ENCODE data around the gene XDH. TPM values are rescaled to one million over a fixed set of nuclear protein-coding genes. Genes with fewer than 3 reads are reported as not detected.

The XDH gene
- total RNA-seq, 1 experiment from 2014 or later, result 1.4 TPM

DNA sequence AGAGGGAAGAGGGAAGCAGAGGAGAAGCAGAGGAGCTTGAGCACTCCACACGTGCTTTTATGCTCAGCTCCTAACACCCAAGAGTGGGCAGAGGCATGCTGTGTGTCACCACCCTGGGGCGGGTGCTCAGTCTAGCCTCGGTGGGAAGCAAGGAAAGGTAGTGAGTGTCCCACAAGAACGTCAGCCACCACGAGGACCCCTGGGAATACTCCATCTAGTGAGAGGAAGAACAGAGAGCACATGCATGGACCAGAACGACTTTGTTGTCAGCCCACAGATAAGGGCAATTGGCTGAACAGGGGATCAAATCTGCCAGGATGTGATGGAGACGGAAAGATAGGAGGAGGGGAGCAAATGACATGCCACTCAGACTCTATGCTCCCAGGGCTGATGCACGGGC lies 83.4 kb downstream of the XDH start:
- CTCF ChIA-PET, result interaction anchor here (2.4 kb wide), 1 partner anchor 620 kb away, joined by 7 read pairs; no protein-coding TSS in a partner anchor
- Histone ChIP-seq H3K4me1 (no peaks in the 10 kb centered on the region), H3K4me3 (ENCODE audit: low read depth, low read length) (no peak overlapping the region), H3K27me3 (replicated peaks; ENCODE audit: control insufficient read depth, insufficient read depth, low read length) (no peaks in the 10 kb centered on the region; the same call in 1 of the 2 replicates), H3K36me3 (ENCODE audit: control insufficient read depth, insufficient read depth, low read length) (no peaks in the 10 kb centered on the region), H3K9me3 (no peaks in the 10 kb centered on the region)
- Mint-ChIP-seq H3K4me1 (ENCODE audit: low read depth, unreplicated experiment) (no peaks in the 10 kb centered on the region), H3K36me3 (ENCODE audit: insufficient read depth, unreplicated experiment) (no peaks in the 10 kb centered on the region), H3K9me3 (ENCODE audit: unreplicated experiment) (no peaks in the 10 kb centered on the region), H3K27me3 (ENCODE audit: insufficient read depth, unreplicated experiment) (no peaks in the 10 kb centered on the region), H3K4me3 (ENCODE audit: unreplicated experiment) (no peak overlapping the region), H3K27ac (ENCODE audit: unreplicated experiment) (no peak overlapping the region)
- intact Hi-C loops (cut with micrococcal nuclease; ENCODE audit: unreplicated experiment), result no loop called here
- no TSS peak for BruUV-seq (replicated peaks)
- DNase-seq, result no peak
- POLR2A ChIA-PET, result no interaction called here
- TF ChIP-seq, protein P1, sequence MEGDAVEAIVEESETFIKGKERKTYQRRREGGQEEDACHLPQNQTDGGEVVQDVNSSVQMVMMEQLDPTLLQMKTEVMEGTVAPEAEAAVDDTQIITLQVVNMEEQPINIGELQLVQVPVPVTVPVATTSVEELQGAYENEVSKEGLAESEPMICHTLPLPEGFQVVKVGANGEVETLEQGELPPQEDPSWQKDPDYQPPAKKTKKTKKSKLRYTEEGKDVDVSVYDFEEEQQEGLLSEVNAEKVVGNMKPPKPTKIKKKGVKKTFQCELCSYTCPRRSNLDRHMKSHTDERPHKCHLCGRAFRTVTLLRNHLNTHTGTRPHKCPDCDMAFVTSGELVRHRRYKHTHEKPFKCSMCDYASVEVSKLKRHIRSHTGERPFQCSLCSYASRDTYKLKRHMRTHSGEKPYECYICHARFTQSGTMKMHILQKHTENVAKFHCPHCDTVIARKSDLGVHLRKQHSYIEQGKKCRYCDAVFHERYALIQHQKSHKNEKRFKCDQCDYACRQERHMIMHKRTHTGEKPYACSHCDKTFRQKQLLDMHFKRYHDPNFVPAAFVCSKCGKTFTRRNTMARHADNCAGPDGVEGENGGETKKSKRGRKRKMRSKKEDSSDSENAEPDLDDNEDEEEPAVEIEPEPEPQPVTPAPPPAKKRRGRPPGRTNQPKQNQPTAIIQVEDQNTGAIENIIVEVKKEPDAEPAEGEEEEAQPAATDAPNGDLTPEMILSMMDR (IDR thresholded peaks at IDR 0.05; ENCODE audit: insufficient read depth in 1 of 2, low read depth in 1 of 2, low read length in 1 of 2, severe bottlenecking in 1 of 2, unreplicated experiment in 1 of 2), result no peak

DNA sequence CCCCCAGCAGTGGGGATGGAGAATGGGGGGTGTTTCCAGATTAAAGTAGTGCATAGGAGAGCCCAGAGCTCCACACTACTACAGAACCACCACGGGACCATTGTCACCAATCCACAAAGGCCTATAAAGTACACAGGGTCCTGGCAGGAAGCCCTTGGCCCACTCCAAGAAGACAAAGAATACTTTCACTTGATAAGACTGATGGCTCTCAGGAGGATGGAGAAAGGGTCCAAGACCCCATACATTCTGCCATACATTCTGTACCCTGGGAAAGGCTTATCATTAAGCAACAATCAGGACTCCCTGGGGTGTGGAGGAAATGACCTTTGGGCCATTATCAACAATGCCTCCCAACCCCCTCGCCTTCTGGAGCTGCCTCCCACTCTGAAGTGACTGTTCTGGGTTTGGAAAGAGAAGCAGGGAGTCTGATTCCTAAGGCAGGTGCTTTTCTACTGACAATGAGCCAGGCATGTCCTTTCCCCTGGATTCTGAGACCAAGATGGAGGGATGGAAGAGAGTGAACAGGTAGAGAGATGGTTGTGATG lies 85.4 kb downstream of the XDH start:
- no peak overlapping the region for H3K4me3 ChIP-seq (ENCODE audit: low read depth, low read length)
- Mint-ChIP-seq H3K27me3 (ENCODE audit: insufficient read depth, unreplicated experiment) (no peaks in the 10 kb centered on the region), H3K4me3 (ENCODE audit: unreplicated experiment) (no peak overlapping the region), H3K36me3 (ENCODE audit: insufficient read depth, unreplicated experiment) (no peaks in the 10 kb centered on the region), H3K27ac (ENCODE audit: unreplicated experiment) (no peak overlapping the region), H3K4me1 (ENCODE audit: low read depth, unreplicated experiment) (no peaks in the 10 kb centered on the region), H3K9me3 (ENCODE audit: unreplicated experiment) (no peaks in the 10 kb centered on the region)
- no peak for DNase-seq
- TF ChIP-seq, protein P1 (IDR thresholded peaks at IDR 0.05; ENCODE audit: insufficient read depth in 1 of 2, low read depth in 1 of 2, low read length in 1 of 2, severe bottlenecking in 1 of 2, unreplicated experiment in 1 of 2), result no peak
- ChIA-PET CTCF (interaction anchor here (2.4 kb wide), 1 partner anchor 618 kb away, joined by 7 read pairs; no protein-coding TSS in a partner anchor), POLR2A (no interaction called here)
- H3K4me1 ChIP-seq, result no peaks in the 10 kb centered on the region
- H3K36me3 ChIP-seq (ENCODE audit: control insufficient read depth, insufficient read depth, low read length), result no peaks in the 10 kb centered on the region
- intact Hi-C loops (cut with micrococcal nuclease; ENCODE audit: unreplicated experiment), result no loop called here
- no peaks in the 10 kb centered on the region for H3K9me3 ChIP-seq
- BruUV-seq (replicated peaks), result no TSS peak
- H3K27me3 ChIP-seq (replicated peaks; ENCODE audit: control insufficient read depth, insufficient read depth, low read length), result no peaks in the 10 kb centered on the region; the same call in 1 of the 2 replicates

DNA sequence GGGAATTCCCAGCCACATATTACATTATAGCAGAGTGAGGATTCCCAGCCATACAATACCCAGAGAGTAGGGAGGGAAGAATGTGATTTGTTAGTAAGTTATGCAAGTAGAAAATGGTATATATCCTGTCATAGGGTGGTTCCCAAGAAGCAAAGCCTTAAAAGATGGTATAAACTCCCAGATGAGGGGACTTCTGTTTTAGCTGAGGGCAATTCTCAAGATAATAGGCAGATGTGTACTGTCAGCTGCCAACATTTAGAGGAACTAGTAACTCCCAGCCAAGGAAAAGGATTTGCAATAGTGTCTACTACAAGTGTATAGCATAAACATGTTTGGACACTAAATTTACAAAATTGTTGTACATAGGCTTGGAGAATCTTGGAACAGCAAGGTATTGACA lies 86.5 kb downstream of the XDH start:
- TF ChIP-seq, protein P1 (IDR thresholded peaks at IDR 0.05; ENCODE audit: insufficient read depth in 1 of 2, low read depth in 1 of 2, low read length in 1 of 2, severe bottlenecking in 1 of 2, unreplicated experiment in 1 of 2), result no peak
- POLR2A ChIA-PET, result no interaction called here
- no peak for DNase-seq
- Histone ChIP-seq H3K4me1 (no peaks in the 10 kb centered on the region), H3K27me3 (replicated peaks; ENCODE audit: control insufficient read depth, insufficient read depth, low read length) (no peaks in the 10 kb centered on the region; the same call in 1 of the 2 replicates), H3K36me3 (ENCODE audit: control insufficient read depth, insufficient read depth, low read length) (no peaks in the 10 kb centered on the region), H3K4me3 (ENCODE audit: low read depth, low read length) (no peak overlapping the region), H3K9me3 (no peaks in the 10 kb centered on the region)
- Mint-ChIP-seq H3K27me3 (ENCODE audit: insufficient read depth, unreplicated experiment) (no peaks in the 10 kb centered on the region), H3K4me1 (ENCODE audit: low read depth, unreplicated experiment) (no peaks in the 10 kb centered on the region), H3K36me3 (ENCODE audit: insufficient read depth, unreplicated experiment) (no peaks in the 10 kb centered on the region), H3K4me3 (ENCODE audit: unreplicated experiment) (no peak overlapping the region), H3K9me3 (ENCODE audit: unreplicated experiment) (no peaks in the 10 kb centered on the region), H3K27ac (ENCODE audit: unreplicated experiment) (no peak overlapping the region)
- intact Hi-C loops (cut with micrococcal nuclease; ENCODE audit: unreplicated experiment), result no loop called here
- BruUV-seq (replicated peaks), result no TSS peak
- CTCF ChIA-PET, result no interaction called here
